AG10803 (cell line): ENCODE results near the gene UBB.
"Not testable (repeated sequence)": the region's sequence is repeated elsewhere in the genome, so short reads cannot be mapped to it uniquely, and the experiment has no call there.

Source experiments
- DNase-seq: peaks from one replicate; pipeline ENCODE4 v3.0.0; 2010; ENCODE audit warnings: low read depth
- H3K4me3 ChIP-seq: 2 replicates; pipeline ENCODE4 v1.5.1; 2011; ENCODE audit warnings: mild to moderate bottlenecking, low read length, control low read depth
- CTCF ChIP-seq: conservative IDR thresholded peaks from 2 replicates; pipeline ENCODE4 v1.5.1; 2011; ENCODE audit warnings: mild to moderate bottlenecking, low read length, control low read depth, inconsistent platforms

UBB gene

GRCh38 chr17:16384557-16384956, 3.7 kb downstream of the UBB start:
- no peak for DNase-seq
- H3K4me3 ChIP-seq = no peak overlapping the region
- TF ChIP-seq CTCF = no peak

GRCh38 chr17:16386126-16386507, 5.2 kb downstream of the UBB start:
- not testable (repeated sequence) for DNase-seq
- H3K4me3 ChIP-seq = peak overlapping the region; percentile 55

GRCh38 chr17:16391451-16391850, 10.6 kb downstream of the UBB start:
- TF ChIP-seq CTCF = no peak
- H3K4me3 ChIP-seq = no peak overlapping the region
- DNase-seq = no peak

GRCh38 chr17:16392491-16392890, 11.6 kb downstream of the UBB start:
- not testable (repeated sequence) for H3K4me3 ChIP-seq, DNase-seq

GRCh38 chr17:16395887-16396286, 15.0 kb downstream of the UBB start:
- not testable (repeated sequence) for H3K4me3 ChIP-seq, DNase-seq

- DNase-seq, H3K4me3 ChIP-seq: not testable (repeated sequence)
Observed at GRCh38 chr17:16396693-16397092, 15.8 kb downstream of the UBB start.

GRCh38 chr17:16398270-16399267, 17.7 kb downstream of the UBB start:
- no peak for TF ChIP-seq CTCF
- no peak overlapping the region for H3K4me3 ChIP-seq
- DNase-seq = no peak

GRCh38 chr17:16403847-16404246, 23.0 kb downstream of the UBB start:
- H3K4me3 ChIP-seq, DNase-seq: not testable (repeated sequence)

GRCh38 chr17:16406742-16407674, 26.1 kb downstream of the UBB start:
- no peak for DNase-seq
- peak overlapping the region; percentile 64 for H3K4me3 ChIP-seq
- TF ChIP-seq CTCF = no peak
